ENCODE data around the gene NOC4L.
A peak's percentile ranks its signal among the peaks of the same experiment; 100 is the strongest.
"Not testable (repeated sequence)": the region's sequence is repeated elsewhere in the genome, so short reads cannot be mapped to it uniquely, and the experiment has no call there.

The NOC4L gene

GRCh38 chr12:132188451-132188901 is 44.2 kb downstream of the NOC4L start:
- Histone ChIP-seq H3K9me3 (ENCODE audit: control insufficient read depth, insufficient read depth, low read depth, low read length) (peaks cover 8% of the 10 kb centered on the region), H3K36me3 (ENCODE audit: control insufficient read depth, insufficient read depth, low read length) (no peaks in the 10 kb centered on the region), H3K27ac (ENCODE audit: low read depth, low read length) (no peak overlapping the region), H3K27me3 (ENCODE audit: control insufficient read depth, insufficient read depth, low read length) (peaks cover 100% of the 10 kb centered on the region), H3K9ac (ENCODE audit: low read length) (no peak overlapping the region), H3K4me1 (ENCODE audit: control insufficient read depth, insufficient read depth, low read length) (peaks cover 9% of the 10 kb centered on the region; the same call in 1 of the 2 replicates), H3K4me3 (ENCODE audit: low read depth, low read length) (peak overlapping the region; percentile 68; the same call in 1 of the 2 replicates)

GRCh38 chr12:132188916-132189325 is 44.7 kb downstream of the NOC4L start:
- peaks cover 9% of the 10 kb centered on the region; the same call in 1 of the 2 replicates for H3K4me1 ChIP-seq (ENCODE audit: control insufficient read depth, insufficient read depth, low read length)
- H3K9me3 ChIP-seq (ENCODE audit: control insufficient read depth, insufficient read depth, low read depth, low read length) = peaks cover 12% of the 10 kb centered on the region
- peaks cover 100% of the 10 kb centered on the region for H3K27me3 ChIP-seq (ENCODE audit: control insufficient read depth, insufficient read depth, low read length)
- peak overlapping the region; percentile 68 for H3K4me3 ChIP-seq (ENCODE audit: low read depth, low read length)
- H3K27ac ChIP-seq (ENCODE audit: low read depth, low read length) = no peak overlapping the region
- H3K9ac ChIP-seq (ENCODE audit: low read length) = peak overlapping the region; percentile 38
- no peaks in the 10 kb centered on the region for H3K36me3 ChIP-seq (ENCODE audit: control insufficient read depth, insufficient read depth, low read length)

- H3K9me3 ChIP-seq (ENCODE audit: control insufficient read depth, insufficient read depth, low read depth, low read length) = peaks cover 17% of the 10 kb centered on the region
- peak overlapping the region; percentile 38 for H3K9ac ChIP-seq (ENCODE audit: low read length)
Observed at GRCh38 chr12:132189378-132190011, 45.2 kb downstream of the NOC4L start.

GRCh38 chr12:132190012-132190755 is 45.9 kb downstream of the NOC4L start:
- peaks cover 9% of the 10 kb centered on the region; the same call in 1 of the 2 replicates for H3K4me1 ChIP-seq (ENCODE audit: control insufficient read depth, insufficient read depth, low read length)
- peak overlapping the region; percentile 68 for H3K4me3 ChIP-seq (ENCODE audit: low read depth, low read length)
- H3K27ac ChIP-seq (ENCODE audit: low read depth, low read length) = no peak overlapping the region
- peaks cover 99% of the 10 kb centered on the region for H3K27me3 ChIP-seq (ENCODE audit: control insufficient read depth, insufficient read depth, low read length)
- peaks cover 17% of the 10 kb centered on the region for H3K9me3 ChIP-seq (ENCODE audit: control insufficient read depth, insufficient read depth, low read depth, low read length)
- H3K9ac ChIP-seq (ENCODE audit: low read length) = no peak overlapping the region
- no peaks in the 10 kb centered on the region for H3K36me3 ChIP-seq (ENCODE audit: control insufficient read depth, insufficient read depth, low read length)

More at GRCh38 chr12:132189378-132190011, 45.2 kb downstream of the NOC4L start:
- Histone ChIP-seq H3K4me1 (ENCODE audit: control insufficient read depth, insufficient read depth, low read length) (peaks cover 9% of the 10 kb centered on the region; the same call in 1 of the 2 replicates), H3K36me3 (ENCODE audit: control insufficient read depth, insufficient read depth, low read length) (no peaks in the 10 kb centered on the region), H3K4me3 (ENCODE audit: low read depth, low read length) (peak overlapping the region; percentile 68), H3K27me3 (ENCODE audit: control insufficient read depth, insufficient read depth, low read length) (peaks cover 99% of the 10 kb centered on the region), H3K27ac (ENCODE audit: low read depth, low read length) (no peak overlapping the region)

- no peak overlapping the region for H3K4me3 ChIP-seq (ENCODE audit: low read depth, low read length)
- H3K9ac ChIP-seq (ENCODE audit: low read length) = no peak overlapping the region
- peaks cover 98% of the 10 kb centered on the region for H3K27me3 ChIP-seq (ENCODE audit: control insufficient read depth, insufficient read depth, low read length)
- peaks cover 9% of the 10 kb centered on the region; the same call in 1 of the 2 replicates for H3K4me1 ChIP-seq (ENCODE audit: control insufficient read depth, insufficient read depth, low read length)
- H3K36me3 ChIP-seq (ENCODE audit: control insufficient read depth, insufficient read depth, low read length) = no peaks in the 10 kb centered on the region
- peaks cover 17% of the 10 kb centered on the region for H3K9me3 ChIP-seq (ENCODE audit: control insufficient read depth, insufficient read depth, low read depth, low read length)
- H3K27ac ChIP-seq (ENCODE audit: low read depth, low read length) = no peak overlapping the region
Observed at GRCh38 chr12:132190834-132191500, 46.7 kb downstream of the NOC4L start.

GRCh38 chr12:132191715-132192553 is 47.7 kb downstream of the NOC4L start:
- no peak overlapping the region for H3K4me3 ChIP-seq (ENCODE audit: low read depth, low read length)
- peaks cover 17% of the 10 kb centered on the region for H3K9me3 ChIP-seq (ENCODE audit: control insufficient read depth, insufficient read depth, low read depth, low read length)
- peaks cover 96% of the 10 kb centered on the region for H3K27me3 ChIP-seq (ENCODE audit: control insufficient read depth, insufficient read depth, low read length)
- peaks cover 9% of the 10 kb centered on the region; the same call in 1 of the 2 replicates for H3K4me1 ChIP-seq (ENCODE audit: control insufficient read depth, insufficient read depth, low read length)
- no peak overlapping the region for H3K9ac ChIP-seq (ENCODE audit: low read length)
- no peaks in the 10 kb centered on the region for H3K36me3 ChIP-seq (ENCODE audit: control insufficient read depth, insufficient read depth, low read length)
- H3K27ac ChIP-seq (ENCODE audit: low read depth, low read length) = no peak overlapping the region

- peaks cover 4% of the 10 kb centered on the region; the same call in 1 of the 2 replicates for H3K4me1 ChIP-seq (ENCODE audit: control insufficient read depth, insufficient read depth, low read length)
- no peaks in the 10 kb centered on the region for H3K36me3 ChIP-seq (ENCODE audit: control insufficient read depth, insufficient read depth, low read length)
- H3K9me3 ChIP-seq (ENCODE audit: control insufficient read depth, insufficient read depth, low read depth, low read length) = peaks cover 17% of the 10 kb centered on the region
- no peak overlapping the region for H3K27ac ChIP-seq (ENCODE audit: low read depth, low read length)
- H3K27me3 ChIP-seq (ENCODE audit: control insufficient read depth, insufficient read depth, low read length) = peaks cover 82% of the 10 kb centered on the region
- no peak overlapping the region for H3K9ac ChIP-seq (ENCODE audit: low read length)
- H3K4me3 ChIP-seq (ENCODE audit: low read depth, low read length) = no peak overlapping the region
Observed at GRCh38 chr12:132194056-132194455, 49.8 kb downstream of the NOC4L start.

- Histone ChIP-seq H3K4me3 (ENCODE audit: low read depth, low read length) (no peak overlapping the region), H3K4me1 (ENCODE audit: control insufficient read depth, insufficient read depth, low read length) (no peaks in the 10 kb centered on the region), H3K9me3 (ENCODE audit: control insufficient read depth, insufficient read depth, low read depth, low read length) (peaks cover 17% of the 10 kb centered on the region), H3K36me3 (ENCODE audit: control insufficient read depth, insufficient read depth, low read length) (no peaks in the 10 kb centered on the region), H3K9ac (ENCODE audit: low read length) (no peak overlapping the region), H3K27me3 (ENCODE audit: control insufficient read depth, insufficient read depth, low read length) (peaks cover 82% of the 10 kb centered on the region), H3K27ac (ENCODE audit: low read depth, low read length) (no peak overlapping the region)
Observed at GRCh38 chr12:132194556-132194955, 50.3 kb downstream of the NOC4L start.

GRCh38 chr12:132195242-132195641 is 51.0 kb downstream of the NOC4L start:
- H3K9ac ChIP-seq (ENCODE audit: low read length); H3K4me1 ChIP-seq (ENCODE audit: control insufficient read depth, insufficient read depth, low read length); H3K4me3 ChIP-seq (ENCODE audit: low read depth, low read length); H3K27ac ChIP-seq (ENCODE audit: low read depth, low read length); H3K36me3 ChIP-seq (ENCODE audit: control insufficient read depth, insufficient read depth, low read length): not testable (repeated sequence)
- Histone ChIP-seq H3K9me3 (ENCODE audit: control insufficient read depth, insufficient read depth, low read depth, low read length) (peaks cover 17% of the 10 kb centered on the region), H3K27me3 (ENCODE audit: control insufficient read depth, insufficient read depth, low read length) (peaks cover 82% of the 10 kb centered on the region)

- Histone ChIP-seq H3K9me3 (ENCODE audit: control insufficient read depth, insufficient read depth, low read depth, low read length) (peaks cover 17% of the 10 kb centered on the region), H3K4me3 (ENCODE audit: low read depth, low read length) (no peak overlapping the region), H3K9ac (ENCODE audit: low read length) (no peak overlapping the region), H3K36me3 (ENCODE audit: control insufficient read depth, insufficient read depth, low read length) (no peaks in the 10 kb centered on the region), H3K27ac (ENCODE audit: low read depth, low read length) (no peak overlapping the region), H3K27me3 (ENCODE audit: control insufficient read depth, insufficient read depth, low read length) (peaks cover 82% of the 10 kb centered on the region), H3K4me1 (ENCODE audit: control insufficient read depth, insufficient read depth, low read length) (no peaks in the 10 kb centered on the region)
Observed at GRCh38 chr12:132196038-132196872, 52.0 kb downstream of the NOC4L start.

Data from HUES6 (cell line).